GM12873 (cell line): ENCODE data around the gene NECTIN1.

ENCODE experiments used
- CTCF ChIP-seq: IDR thresholded peaks from 2 replicates; pipeline ENCODE4 v1.5.1; 2012; ENCODE audit warnings: low read depth, mild to moderate bottlenecking, moderate library complexity, low read length, control low read depth; ENCODE audit not compliant: insufficient read depth; ENCODE audit errors: missing control alignments

NECTIN1 gene

DNA sequence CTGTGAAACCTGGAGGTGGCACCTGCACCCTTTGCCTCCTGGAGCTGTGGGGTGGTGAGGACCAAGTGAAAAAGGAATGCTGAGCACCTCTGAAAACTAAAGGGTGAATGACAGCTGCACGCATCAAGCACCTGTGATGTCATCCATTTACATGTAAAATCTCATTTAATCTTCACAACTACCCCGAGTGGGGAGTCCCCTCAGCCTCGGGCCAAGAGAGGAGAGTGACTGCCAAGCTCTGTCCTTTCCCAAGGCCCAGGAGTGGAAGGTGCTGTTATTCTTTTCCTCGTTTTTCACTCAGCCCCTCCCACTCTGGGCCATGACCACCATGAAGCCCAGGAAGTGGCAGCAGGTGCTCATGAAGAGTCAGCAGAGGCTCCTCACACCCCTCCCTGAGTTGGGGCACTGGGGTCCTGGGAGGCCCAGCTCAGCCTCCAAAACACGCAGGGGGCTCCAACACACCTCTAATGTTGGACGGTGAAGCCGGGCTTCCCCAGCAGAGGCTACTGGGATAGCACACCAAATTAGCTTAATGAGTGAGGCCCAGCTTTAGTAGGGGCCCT, 35.7 kb downstream of the NECTIN1 start:
- no peak for TF ChIP-seq CTCF

DNA sequence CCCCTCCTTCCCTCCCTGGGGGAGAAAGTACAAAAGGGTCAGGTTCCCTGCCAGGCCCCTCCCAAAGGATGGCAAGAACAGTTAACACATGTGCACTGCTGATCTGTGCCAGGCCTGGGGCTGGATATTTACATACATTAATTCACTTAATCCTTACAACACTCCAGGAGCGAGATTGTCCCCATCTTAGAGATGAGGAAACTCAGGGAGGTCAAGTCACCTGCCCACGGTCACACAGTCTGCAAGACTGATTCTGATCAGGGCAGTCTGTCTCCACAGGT, 36.5 kb downstream of the NECTIN1 start:
- TF ChIP-seq CTCF: no peak

DNA sequence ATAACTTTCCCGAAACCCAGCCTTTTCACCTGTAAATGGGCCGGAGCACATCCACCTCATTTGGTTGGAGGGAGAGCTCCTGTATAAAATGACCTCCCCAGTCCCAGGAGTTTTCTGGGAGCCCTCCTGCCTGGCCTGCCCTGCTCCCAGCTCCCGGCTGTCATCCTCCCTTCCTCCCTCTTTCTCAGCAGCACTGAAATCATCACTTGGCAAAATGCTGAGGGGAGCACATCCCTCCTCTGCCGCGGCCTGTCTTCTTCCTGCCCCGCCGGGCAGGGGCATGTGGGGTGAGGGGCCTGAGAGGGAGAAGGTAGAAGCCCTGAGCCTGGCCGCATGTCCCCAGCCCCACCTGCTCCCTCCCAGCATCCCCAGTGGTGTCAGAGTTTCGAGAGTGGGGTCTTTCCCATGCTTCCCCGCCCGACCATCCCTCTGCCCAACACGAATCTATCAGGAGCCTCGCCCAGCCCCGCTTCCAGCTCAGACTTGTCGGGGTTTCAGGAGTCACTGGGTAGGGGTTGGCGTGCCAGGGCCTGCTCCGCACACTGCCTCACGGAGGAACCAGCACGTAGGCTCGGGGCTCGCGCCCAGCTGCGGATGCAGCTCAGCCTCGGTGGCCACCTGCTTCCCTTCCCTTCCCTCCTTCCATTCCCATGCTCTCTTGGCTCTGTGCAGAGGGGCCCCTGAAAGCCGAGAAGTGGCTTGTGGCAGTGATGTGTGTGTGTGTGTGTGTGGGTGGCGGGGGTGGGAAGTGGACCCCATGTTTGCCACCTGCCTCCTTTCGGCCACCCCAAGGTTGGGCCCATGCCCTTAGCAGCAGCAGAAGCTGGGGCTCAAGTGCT, 37.1 kb downstream of the NECTIN1 start:
- TF ChIP-seq CTCF: no peak

DNA sequence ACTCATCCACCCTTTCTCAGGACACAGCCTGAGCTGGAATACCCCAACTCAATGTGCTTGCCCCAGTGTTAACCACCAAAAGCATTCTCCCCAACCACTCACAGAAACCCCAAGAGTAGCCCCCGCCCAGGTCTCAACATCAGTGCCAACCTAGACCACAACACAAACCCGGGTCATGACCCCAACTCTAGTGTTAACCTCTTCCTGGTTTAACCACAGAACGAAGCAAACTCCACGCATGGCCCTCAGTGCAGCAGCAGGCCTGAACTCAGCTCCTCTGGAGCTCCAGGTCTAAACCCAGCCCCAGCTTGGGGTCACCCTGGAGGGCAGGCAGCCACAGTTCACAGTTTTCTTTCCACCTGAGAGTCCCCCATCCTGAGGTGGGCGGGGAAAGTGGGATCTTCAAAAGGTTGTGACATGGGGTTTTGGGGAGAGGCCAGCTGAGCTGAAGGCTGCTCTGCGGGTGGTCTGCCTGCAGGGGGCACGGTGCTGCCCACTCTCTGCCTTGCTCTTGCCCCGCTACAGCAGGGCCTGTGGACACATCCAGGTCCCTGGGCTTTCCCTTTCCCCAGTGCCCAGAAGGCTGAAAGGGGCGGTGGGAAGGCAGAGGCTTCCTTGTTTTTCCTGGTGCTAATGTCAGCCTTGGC, 37.9 kb downstream of the NECTIN1 start:
- peak; percentile 39 for TF ChIP-seq CTCF

DNA sequence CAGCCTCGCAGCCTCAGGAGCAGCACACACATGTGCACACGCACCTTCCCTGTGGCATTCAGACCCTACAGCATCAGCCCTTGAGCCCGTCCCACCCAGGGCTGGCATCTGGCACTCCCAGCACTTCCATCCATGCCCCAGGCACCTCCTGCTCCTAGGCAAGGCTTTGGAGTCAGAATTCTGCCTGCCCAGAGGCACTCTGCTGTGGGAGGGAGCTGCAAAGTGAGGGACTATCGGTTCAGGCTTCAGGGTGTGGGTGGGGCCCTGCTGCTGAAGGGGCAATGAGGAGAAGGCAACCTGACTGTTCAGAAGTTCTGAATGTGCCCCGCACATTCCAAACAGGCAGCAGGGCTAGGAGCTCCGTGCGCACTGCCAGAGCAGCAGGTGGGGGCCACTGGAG, 39.7 kb downstream of the NECTIN1 start:
- no peak for TF ChIP-seq CTCF

DNA sequence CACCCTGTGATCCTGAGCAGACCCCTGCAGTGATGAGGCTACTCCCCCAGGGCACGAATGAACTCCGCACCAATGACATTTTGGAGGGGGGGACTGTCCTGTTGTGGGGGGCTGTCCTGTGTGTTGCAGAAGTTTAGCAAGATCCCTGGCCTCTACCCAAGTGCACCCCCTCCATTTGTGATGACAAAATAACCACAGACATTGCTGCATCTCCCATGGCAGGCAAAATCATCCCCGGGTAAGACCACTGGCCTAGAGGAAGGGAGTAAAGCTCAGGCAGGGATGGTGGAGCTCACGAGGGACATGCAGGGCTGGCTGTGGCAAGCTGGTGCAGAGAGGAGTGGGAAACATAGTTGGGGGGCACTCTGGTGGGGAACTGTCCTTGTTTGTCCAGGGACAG, 40.6 kb downstream of the NECTIN1 start:
- TF ChIP-seq CTCF: no peak

- no peak for TF ChIP-seq CTCF
Observed at GRCh38 chr11:119687373-119688046, 41.5 kb downstream of the NECTIN1 start.
